Large intestine (tissue), 3 donors: ENCODE measurements around the gene CYP4F22. TPM values are rescaled to one million over a fixed set of nuclear protein-coding genes. Genes with fewer than 3 reads are reported as not detected.
"Not testable (repeated sequence)": the region's sequence is repeated elsewhere in the genome, so short reads cannot be mapped to it uniquely, and the experiment has no call there.

ENCODE experiments used
- DNase-seq, 2 donors: peaks; one replicate each; pipeline versions ENCODE4 v3.0.0 to v3.0.0-alpha.2; 2013
- H3K27ac ChIP-seq: one replicate; pipeline ENCODE4 v1.5.1; 2013; ENCODE audit warnings: low read length
- H3K27me3 ChIP-seq: 2 replicates; pipeline ENCODE4 v1.6.1; 2013; ENCODE audit warnings: low read length; ENCODE audit not compliant: control insufficient read depth, insufficient read depth
- H3K36me3 ChIP-seq: 2 replicates; pipeline ENCODE4 v1.6.1; 2013; ENCODE audit warnings: low read length; ENCODE audit not compliant: control insufficient read depth, insufficient read depth
- H3K4me1 ChIP-seq: one replicate; pipeline ENCODE4 v1.6.1; 2013; ENCODE audit warnings: low read length; ENCODE audit not compliant: control insufficient read depth, insufficient read depth
- H3K4me3 ChIP-seq: one replicate; pipeline ENCODE4 v1.5.1; 2013; ENCODE audit warnings: low read length
- H3K9me3 ChIP-seq: one replicate; pipeline ENCODE4 v1.6.1; 2013; ENCODE audit warnings: mild to moderate bottlenecking, low read depth, low read length, moderate library complexity; ENCODE audit not compliant: control insufficient read depth
- WGBS: methylation state at CpG from one replicate; pipeline ENCODE4 v1.1.5; 2013; ENCODE audit warnings: low lambda C conversion rate; ENCODE audit not compliant: insufficient coverage; 5-methylcytosine and 5-hydroxymethylcytosine counted together
- polyA plus RNA-seq: library from polyadenylated mRNA; unstranded; fragments of 120-200 nt; gene quantifications from one replicate; pipeline ENCODE4 v1.2.1, GENCODE V29; 2013

The CYP4F22 gene
- polyA plus RNA-seq, 1 donor: 0.04 TPM

DNA sequence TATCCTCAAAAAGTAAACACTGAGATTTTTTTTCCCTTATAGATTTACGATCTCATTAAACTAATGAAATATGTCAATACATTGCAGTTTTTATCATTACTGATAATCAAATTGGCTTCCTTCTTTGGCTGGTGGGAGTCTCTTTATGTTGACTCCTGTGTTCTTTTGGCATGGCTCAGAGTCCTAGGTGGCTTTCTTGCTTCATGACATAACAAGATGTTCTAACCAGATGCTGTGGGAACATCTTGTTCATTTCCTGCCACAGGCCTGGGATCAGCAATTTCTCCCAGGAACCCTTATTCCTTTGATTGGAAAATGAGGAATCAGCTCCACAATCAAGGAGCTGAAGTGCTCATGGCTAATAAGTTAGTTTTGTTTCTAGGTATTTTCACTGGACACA is 13.2 kb upstream of the CYP4F22 start:
- Histone ChIP-seq H3K27ac (no peak overlapping the region), H3K4me1 (no peaks in the 10 kb centered on the region), H3K9me3 (no peaks in the 10 kb centered on the region), H3K27me3 (peaks cover 2% of the 10 kb centered on the region), H3K36me3 (no peaks in the 10 kb centered on the region), H3K4me3 (no peak overlapping the region)
- WGBS: 80% methylated on average over 1 of the region's 1 CpG
- no peak for DNase-seq

DNA sequence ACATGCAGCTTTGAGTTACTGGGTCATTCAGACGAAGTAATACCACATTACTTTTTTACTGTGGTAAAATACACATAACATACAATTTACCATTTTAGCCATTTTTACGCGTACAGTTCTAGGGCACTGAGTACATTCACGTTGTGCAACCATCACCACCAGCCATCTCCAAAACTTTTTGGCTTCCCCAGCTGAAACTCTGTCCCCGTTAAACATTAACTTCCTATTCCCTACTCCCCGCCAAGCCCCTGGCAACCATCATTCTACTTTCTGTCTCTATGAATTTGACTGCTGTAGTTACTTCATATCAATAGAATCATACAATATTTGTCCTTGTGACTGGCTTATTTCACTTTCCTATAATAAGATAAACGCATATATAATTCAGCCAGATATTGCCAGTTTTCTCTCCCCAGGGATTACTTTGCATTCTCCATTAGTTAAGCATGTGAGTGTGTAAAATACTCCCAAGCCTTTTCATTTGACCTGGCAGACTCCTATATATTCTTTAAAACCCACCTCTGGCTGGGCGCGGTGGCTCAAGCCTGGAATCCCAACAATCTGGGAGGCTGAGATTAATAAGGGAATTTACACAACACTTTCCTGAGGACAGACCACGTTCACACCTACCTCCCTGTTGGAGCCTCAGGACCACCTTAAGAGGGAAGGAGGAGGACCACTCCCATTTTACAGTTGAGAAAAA is 10.0 kb upstream of the CYP4F22 start:
- Histone ChIP-seq H3K27ac (no peak overlapping the region), H3K9me3 (no peaks in the 10 kb centered on the region), H3K4me1 (no peaks in the 10 kb centered on the region), H3K27me3 (peaks cover 5% of the 10 kb centered on the region), H3K36me3 (no peaks in the 10 kb centered on the region), H3K4me3 (no peak overlapping the region)
- no peak for DNase-seq
- 69% methylated on average over 5 of the region's 10 CpGs for WGBS

DNA sequence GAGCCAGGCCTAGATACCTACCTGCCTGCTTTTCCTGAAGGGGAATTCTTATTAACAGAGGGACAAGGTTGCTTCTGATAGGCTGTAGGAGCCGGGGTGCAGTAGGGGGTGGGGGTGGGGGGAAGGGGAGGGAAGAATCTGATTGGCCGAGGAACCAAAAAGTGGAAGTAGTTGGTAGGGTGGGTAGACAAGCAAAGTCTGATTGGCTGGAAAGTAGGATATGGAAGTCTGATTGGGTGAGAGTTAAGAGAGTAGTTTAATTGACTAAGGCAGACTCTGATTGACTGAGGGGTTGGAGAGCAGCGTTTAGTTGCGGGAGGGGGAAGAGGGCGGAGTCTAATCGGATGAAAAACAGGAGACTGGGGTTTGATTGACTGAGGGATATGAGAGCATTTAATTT is 9.4 kb upstream of the CYP4F22 start:
- peaks cover 5% of the 10 kb centered on the region for H3K27me3 ChIP-seq
- H3K27ac ChIP-seq: no peak overlapping the region
- H3K4me1 ChIP-seq: no peaks in the 10 kb centered on the region
- no peak for DNase-seq
- H3K4me3 ChIP-seq: no peak overlapping the region
- no CpG with 5 or more reads among the region's 6 CpGs for WGBS
- no peaks in the 10 kb centered on the region for H3K9me3 ChIP-seq
- no peaks in the 10 kb centered on the region for H3K36me3 ChIP-seq

DNA sequence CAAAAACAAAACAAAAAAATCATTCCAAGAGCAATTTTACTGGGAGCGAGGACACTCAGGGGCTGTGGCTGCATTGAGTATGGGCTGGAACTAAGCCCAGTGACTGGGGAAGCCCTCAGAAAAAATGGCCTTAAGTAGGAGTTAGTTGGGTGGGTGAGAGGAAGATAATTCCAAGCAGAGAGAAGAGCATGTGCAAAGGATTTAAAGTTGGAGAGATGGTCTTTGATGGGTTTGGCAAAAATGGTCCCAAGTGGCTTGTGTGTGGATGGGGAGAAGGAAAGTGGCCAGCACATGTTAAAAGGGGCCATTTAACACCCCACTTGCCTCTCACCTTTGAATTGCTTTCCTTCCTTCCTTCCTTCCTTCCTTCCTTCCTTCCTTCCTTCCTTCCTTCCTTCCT is 6.7 kb upstream of the CYP4F22 start:
- no peak for DNase-seq
- Histone ChIP-seq H3K9me3 (no peaks in the 10 kb centered on the region), H3K4me1 (no peaks in the 10 kb centered on the region), H3K4me3 (no peak overlapping the region), H3K36me3 (no peaks in the 10 kb centered on the region), H3K27me3 (peaks cover 11% of the 10 kb centered on the region), H3K27ac (no peak overlapping the region)
- WGBS: no CpG with 5 or more reads among the region's 1 CpG

DNA sequence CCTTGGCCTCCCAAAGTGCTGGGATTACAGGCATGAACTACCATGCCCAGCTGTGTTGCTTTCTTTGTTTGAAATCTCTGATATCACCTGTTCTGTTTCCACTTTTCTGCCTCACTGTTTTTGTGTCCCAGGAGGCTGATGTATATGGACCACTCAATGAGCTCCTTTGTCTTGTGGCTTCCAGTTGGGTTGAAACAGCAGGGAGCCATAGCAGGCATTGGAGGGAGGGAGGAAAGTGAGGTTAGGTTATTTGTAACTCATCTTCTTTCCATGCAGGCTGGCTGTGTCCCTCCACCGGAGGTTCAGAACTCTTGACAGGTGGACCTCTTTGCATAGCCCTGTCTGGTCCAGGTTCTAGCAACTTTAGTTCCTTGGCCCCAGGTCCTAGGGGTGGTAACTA is 6.1 kb upstream of the CYP4F22 start:
- no peaks in the 10 kb centered on the region for H3K9me3 ChIP-seq
- no peak for DNase-seq
- H3K27me3 ChIP-seq: peaks cover 14% of the 10 kb centered on the region
- H3K4me1 ChIP-seq: no peaks in the 10 kb centered on the region
- H3K27ac ChIP-seq: no peak overlapping the region
- no peak overlapping the region for H3K4me3 ChIP-seq
- WGBS: no CpG with 5 or more reads among the region's 1 CpG
- no peaks in the 10 kb centered on the region for H3K36me3 ChIP-seq

DNA sequence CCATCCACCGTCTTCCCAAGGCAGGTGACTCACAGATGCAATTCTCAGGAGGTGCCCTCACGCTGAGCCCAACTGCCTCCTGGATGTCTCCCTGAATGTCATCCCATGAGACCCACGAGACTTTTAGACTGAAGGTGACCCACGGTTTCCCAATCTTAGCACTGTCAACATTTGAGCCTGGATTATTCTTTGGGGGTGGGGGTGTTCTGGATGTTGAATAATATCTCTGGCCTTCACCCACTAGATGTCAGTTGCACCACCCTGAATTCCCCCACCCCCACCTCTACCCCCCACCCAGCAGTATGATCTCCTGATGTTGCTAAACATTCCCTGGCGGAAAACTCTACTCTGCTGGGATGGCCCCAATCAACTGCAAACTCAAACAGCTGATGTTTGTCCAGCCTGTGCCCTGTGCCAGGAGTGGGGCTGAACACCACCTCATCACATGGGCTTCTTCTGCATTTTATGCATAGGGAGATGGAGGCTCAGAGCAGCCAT is 2.2 kb upstream of the CYP4F22 start:
- Histone ChIP-seq H3K4me1 (no peaks in the 10 kb centered on the region), H3K36me3 (no peaks in the 10 kb centered on the region), H3K27me3 (peaks cover 40% of the 10 kb centered on the region), H3K9me3 (no peaks in the 10 kb centered on the region), H3K27ac (no peak overlapping the region), H3K4me3 (no peak overlapping the region)
- WGBS: no CpG with 5 or more reads among the region's 5 CpGs
- DNase-seq: no peak

DNA sequence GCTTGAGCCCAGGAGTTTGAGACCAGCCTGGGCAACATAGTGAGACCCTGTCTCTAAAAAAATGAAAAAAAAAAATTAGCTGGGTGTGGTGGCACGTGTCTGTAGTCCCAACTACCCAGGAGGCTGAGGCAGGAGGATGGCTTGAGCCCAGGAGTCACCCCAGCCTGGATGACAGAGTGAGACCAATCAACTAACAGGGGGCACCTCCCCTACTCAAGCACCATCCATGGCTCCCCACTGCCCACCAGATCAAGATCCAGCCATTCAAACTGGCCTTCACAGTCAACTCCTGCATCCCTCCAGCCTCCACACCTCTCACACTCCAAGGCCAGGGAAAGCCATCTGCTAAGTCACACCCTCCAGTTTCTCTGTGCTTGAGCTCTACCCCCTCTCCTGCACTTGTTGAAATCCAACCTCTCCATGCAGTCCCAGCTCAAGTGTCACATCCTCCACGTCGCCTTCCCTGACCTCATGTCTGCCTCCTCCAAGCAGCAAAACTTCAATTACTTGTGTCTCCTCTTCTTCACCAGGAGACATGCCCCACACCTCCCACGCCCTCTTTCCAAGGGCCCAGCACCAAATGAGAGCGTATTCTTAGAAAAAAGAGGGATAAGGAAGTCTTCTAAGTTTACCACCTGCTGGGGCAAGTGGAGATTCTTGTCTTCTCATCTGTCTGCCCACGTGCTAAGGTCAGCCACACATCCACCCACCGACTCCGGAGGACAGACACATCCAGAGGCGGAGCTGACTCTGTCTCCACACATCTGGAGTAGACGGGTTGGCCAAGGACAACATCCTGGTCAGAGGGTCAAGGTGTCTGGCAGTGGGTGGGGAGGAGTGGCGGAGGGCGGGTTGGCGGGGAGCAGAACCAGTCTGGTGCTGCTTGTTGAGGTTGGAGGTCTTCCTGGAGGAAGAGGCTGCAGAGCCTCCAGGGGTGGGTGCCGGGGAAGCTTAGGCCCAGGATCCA is 974 bp upstream of the CYP4F22 start:
- WGBS: no CpG with 5 or more reads among the region's 14 CpGs
- no peak overlapping the region for H3K4me3 ChIP-seq
- no peak overlapping the region for H3K27ac ChIP-seq
- no peaks in the 10 kb centered on the region for H3K36me3 ChIP-seq
- DNase-seq: no peak
- H3K9me3 ChIP-seq: no peaks in the 10 kb centered on the region
- H3K4me1 ChIP-seq: no peaks in the 10 kb centered on the region
- H3K27me3 ChIP-seq: peaks cover 39% of the 10 kb centered on the region

DNA sequence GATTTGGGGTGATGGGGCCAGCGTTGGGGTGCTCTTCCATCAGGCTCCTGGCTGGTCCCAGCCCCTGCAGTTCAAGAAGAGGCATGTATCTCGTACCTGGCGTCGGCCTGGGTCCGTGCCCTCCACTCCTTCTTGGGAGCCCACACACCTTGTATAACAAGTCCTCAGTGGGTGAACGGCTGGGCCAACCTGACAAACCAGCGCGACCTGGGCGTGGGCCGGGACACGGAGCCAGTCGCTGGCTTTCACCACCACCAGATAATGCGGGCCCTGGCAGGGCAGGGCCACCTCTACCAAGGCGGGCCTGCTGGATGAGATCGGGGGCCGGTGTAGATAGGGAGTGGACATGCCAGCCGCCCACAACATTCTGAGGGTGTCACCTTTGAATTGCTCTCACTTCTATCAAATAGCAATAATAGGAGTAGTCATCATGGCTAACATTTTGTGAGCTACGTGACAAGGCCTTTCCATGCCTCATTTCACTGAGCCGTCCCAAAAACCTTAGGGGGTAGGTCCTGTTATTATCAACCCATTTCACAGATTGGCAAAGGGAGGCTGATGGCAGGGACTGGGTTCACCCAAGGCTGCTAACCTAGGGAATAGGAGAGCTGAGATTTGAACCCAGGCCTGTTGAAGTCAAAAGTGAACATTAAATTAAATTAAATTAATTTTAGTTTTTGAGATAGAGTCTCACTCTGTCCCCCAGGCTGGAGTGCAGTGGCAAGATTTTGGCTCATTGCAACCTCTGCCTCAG is 3.5 kb downstream of the CYP4F22 start:
- no CpG with 5 or more reads among the region's 19 CpGs for WGBS
- Histone ChIP-seq H3K4me1 (no peaks in the 10 kb centered on the region), H3K27ac (no peak overlapping the region), H3K9me3 (no peaks in the 10 kb centered on the region), H3K4me3 (no peak overlapping the region), H3K36me3 (no peaks in the 10 kb centered on the region), H3K27me3 (peaks cover 31% of the 10 kb centered on the region)
- DNase-seq: no peak

DNA sequence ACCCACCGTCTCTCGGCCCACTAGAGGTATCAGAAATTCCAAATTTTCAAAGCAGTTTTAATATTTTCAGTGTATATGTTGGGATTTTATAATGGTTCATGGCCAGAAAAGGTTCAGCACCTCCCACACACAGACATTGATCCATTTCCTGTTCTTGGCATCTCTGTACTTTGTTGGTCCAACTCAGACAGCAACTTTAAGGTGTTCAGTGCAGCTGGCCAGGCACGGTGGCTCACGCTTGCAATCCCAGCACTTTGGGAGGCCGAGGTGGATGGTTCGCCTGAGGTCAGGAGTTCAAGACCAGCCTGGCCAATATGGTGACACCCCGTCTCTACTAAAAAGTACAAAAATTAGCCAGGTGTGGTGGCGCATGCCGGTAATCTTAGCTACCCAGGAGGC is 6.9 kb downstream of the CYP4F22 start:
- H3K27ac ChIP-seq, H3K9me3 ChIP-seq, H3K36me3 ChIP-seq, H3K4me3 ChIP-seq, H3K27me3 ChIP-seq, DNase-seq, H3K4me1 ChIP-seq: not testable (repeated sequence)
- whole genome bisulfite sequencing: 83% methylated on average over 2 of the region's 9 CpGs

DNA sequence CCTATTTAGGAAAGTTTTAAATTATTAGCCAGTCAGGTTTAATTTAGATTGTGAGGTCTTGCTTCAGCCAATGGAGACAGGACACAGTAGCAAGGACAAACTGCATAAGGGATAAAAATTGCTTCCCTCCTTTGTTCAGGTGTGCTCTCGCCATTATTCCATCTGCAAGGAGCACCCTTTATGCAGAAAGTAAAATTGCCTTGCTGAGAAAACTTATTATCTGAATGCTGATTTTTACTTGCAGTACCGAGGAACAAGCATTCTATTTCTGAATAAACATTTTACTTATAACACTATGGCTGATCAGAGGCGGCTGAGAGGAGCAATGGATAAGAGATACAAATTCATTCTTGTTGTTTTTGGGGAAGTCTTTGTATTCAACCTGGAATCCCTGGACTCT is 8.0 kb downstream of the CYP4F22 start:
- no peaks in the 10 kb centered on the region for H3K36me3 ChIP-seq

More for the DNA sequence above, 8.0 kb downstream of the CYP4F22 start:
- Histone ChIP-seq H3K27ac (no peak overlapping the region), H3K27me3 (no peaks in the 10 kb centered on the region), H3K4me3 (no peak overlapping the region), H3K4me1 (no peaks in the 10 kb centered on the region), H3K9me3 (no peaks in the 10 kb centered on the region)
- no CpG with 5 or more reads among the region's 3 CpGs for WGBS
- DNase-seq: no peak
